Stimulated activated CD8-positive, alpha-beta memory T cell treated with anti-CD3 and anti-CD28 coated beads, Interleukin-12 subunit alpha, Interleukin-12 subunit beta, amount 100 ng/mL, for 4 hours (primary cell): ENCODE data around the gene CRYZ.

Source experiments
- DNase-seq: peaks from one replicate; pipeline ENCODE4 v3.0.0-alpha.2; 2020; ENCODE audit warnings: low read depth

CRYZ gene

GRCh38 chr1:74729741-74730478, 2.9 kb downstream of the CRYZ start:
- DNase-seq: no peak

DNA sequence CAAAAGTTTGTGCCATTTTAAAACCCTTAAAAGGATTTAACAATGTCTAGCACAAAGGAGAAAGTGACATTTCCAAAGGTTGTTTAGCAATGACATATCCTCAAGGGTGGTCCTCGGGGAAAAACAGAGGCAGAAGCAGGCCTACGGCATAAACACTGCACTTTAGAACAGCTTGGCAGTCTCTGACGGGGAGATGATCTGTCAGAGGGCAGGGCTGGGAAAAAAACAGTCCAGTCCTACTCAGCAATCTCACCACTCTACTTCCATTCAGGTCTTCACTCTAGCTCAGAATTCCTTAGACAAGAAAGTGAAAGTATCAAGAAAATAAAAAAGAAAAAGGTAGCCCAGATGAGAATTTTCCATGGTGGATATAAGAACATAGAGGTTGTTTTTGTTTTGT, 4.1 kb downstream of the CRYZ start:
- DNase-seq: no peak

DNA sequence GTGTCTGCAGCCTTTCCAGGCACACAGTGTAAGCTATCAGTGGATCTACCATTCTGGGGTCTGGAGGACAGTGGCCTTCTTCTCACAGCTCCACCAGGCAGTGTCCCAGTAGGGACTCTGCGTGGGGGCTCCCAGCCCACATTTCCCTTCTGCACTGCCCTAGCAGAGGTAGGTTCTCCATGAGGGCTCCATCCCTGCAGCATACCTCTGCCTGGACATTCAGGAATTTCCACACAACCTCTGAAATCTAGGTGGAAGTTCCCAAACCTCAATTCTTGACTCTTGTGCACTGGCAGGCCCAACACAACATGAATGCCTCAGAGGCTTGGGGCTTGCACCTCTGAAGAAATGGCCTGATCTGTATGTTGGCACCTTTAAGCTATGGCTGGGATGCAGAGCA, 6.8 kb downstream of the CRYZ start:
- DNase-seq: no peak

GRCh38 chr1:74717626-74718025, 15.2 kb downstream of the CRYZ start:
- DNase-seq: no peak

GRCh38 chr1:74716822-74717221, 16.0 kb downstream of the CRYZ start:
- DNase-seq: no peak

DNA sequence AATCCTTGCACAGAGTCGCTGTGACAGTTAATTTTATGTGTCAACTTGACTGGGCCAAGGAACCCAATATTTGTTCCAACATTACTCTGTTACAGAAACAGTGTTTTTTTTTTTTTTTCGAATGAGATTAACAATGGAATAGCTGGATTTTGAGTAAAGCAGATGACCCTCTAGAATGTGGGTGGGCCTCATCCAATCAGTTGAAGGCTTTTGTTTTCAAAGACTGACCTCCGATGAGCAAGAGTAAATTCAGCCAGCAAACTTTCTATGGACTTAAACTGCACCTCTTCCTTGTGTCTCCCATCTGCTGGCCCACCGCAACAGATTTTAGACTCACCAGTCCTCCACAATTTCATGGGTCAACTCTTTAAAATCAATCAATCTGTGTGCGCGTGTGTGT, 17.0 kb downstream of the CRYZ start:
- no peak for DNase-seq

DNA sequence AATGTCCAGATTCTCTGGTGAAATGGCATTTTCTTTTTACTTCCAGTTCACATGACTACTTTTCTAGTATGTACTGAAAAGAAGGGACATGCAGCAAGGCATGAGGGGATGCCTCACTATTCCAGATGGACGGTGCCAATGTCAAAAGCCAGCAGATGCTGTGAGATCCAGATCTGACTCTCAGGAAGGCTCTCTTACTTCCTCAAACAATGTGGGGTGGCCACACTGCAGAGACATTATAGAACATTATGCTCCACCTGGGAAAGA, 17.7 kb downstream of the CRYZ start:
- DNase-seq: no peak

- no peak for DNase-seq
Measured at GRCh38 chr1:74714429-74715235, 18.2 kb downstream of the CRYZ start.

DNA sequence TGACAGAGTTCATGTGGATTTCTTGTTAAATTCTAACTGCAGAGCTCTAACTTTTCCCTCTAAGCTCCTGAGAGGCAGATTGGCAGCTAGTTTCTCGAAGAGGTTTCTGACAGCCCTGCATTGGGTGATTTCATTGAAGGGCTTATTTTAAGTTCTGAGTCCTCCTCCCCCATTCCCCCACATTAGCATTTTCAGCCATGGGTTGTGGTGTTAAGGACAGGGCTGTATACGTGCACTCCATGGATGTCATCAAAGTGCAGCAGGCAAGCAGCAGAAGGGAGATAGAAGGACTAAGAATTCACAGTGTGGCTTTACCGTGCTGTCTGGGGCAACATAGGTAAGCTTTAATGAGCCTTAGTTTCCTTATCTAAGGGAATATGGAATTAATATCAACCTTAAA, 19.0 kb downstream of the CRYZ start:
- no peak for DNase-seq

DNA sequence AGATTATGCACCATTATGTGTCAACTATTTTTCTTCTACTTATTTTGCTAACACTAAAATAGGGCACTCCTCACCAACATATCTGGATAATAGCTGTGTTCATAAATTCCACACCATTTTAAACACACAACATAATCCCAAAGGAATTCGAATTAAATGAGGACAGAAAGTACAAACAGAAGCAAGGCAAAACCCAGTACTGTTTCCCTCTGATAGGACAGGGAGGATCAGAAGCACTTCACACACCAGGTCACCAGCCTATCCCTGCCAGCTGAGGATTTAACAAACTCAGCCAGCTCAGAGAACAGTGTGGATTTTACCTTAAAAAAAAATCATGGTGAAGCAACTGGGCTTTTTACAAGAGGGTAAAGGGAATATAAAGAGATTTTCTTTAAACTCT, 20.0 kb downstream of the CRYZ start:
- DNase-seq: no peak

DNA sequence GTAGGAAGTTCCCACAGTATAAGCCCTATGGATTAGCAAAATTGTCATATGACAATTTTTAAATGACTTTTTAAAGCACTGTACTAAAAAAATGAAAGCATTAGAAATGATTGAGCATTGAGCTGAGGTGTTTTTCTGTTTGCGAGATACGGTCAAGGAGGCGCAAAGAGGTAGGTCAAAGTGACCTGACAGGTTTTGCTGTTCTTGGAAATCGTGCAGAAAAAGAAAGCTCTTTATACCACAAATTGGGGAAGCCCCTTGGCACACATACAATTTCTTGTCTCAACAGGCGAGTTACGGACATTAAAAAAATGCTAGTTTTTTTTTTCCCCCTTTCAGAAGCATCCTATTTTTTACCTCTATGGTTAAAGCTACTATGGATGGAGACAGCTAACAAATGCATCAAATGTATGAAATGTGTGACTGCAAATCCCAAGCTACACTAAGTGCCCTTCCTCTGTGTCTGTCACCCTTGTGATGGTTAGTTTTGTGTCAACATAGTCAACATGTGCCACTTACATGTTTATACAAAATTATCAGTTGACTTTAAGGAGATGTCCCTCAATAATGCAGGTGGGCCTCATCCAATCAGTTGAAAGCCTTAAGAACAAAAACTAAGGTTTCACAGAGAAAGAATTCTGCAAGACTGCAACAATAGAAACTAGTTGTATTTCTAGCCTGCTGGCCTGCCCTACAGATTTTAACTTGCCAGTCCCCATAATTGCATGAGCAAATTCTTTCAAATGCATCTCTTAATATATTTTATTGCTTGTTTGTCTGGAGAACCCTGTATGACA, 29.3 kb downstream of the CRYZ start:
- DNase-seq: no peak

DNA sequence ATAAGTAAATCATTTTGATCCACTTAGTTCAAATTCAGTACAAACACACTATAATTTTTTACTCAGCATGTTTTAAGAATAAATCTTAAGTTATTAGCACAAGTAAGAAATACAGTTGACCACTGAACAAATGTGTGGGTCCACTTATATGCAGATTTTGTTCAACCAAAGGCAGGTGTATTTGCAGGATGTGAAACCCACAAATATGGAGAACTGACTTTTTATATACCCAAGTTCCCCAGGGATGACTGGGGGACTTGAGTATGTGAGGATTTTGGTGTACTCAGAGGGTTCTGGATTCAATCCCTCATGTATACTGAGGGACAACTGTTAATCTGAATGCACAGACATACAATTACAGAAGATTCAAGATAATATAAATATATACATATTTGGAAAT, 33.5 kb downstream of the CRYZ start:
- no peak for DNase-seq

- no peak for DNase-seq
Measured at GRCh38 chr1:74697832-74698231, 35.0 kb downstream of the CRYZ start.

GRCh38 chr1:74693473-74693872, 39.4 kb downstream of the CRYZ start:
- no peak for DNase-seq

DNA sequence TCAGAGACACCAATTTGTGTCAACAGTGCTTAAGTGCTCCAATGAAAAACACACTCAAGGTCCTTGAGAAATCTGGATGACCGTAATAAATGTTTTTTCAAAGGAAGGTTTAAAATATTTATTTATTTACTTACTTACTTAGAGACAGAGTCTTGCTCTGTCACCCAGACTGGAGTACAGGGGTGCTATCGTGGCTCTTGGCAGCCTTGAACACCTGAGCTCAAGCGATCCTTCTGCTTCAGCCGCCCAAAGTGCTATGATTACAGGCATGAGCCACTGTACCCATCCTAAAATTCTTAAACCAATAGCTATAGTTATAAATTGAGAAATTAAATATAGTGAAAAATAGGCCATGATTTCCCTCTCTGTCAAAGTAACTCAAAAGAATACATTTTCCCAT, 41.9 kb downstream of the CRYZ start:
- DNase-seq: no peak

DNA sequence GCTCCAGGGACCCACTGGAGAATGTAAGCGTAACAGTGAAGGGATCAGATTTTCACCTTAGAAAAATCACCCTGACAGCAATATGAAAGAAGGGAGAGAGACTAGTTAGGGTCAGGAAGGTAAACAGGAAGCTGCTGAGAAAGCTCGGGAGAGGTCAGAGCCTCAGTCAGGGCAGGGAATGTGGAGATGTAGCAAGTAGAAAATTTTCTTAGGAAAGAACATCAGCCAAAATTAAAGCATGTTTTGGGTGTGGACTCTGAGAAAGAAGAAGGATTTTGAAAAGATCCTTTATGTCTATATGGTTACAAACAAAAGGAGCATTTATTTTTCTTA, 42.5 kb downstream of the CRYZ start:
- no peak for DNase-seq

DNA sequence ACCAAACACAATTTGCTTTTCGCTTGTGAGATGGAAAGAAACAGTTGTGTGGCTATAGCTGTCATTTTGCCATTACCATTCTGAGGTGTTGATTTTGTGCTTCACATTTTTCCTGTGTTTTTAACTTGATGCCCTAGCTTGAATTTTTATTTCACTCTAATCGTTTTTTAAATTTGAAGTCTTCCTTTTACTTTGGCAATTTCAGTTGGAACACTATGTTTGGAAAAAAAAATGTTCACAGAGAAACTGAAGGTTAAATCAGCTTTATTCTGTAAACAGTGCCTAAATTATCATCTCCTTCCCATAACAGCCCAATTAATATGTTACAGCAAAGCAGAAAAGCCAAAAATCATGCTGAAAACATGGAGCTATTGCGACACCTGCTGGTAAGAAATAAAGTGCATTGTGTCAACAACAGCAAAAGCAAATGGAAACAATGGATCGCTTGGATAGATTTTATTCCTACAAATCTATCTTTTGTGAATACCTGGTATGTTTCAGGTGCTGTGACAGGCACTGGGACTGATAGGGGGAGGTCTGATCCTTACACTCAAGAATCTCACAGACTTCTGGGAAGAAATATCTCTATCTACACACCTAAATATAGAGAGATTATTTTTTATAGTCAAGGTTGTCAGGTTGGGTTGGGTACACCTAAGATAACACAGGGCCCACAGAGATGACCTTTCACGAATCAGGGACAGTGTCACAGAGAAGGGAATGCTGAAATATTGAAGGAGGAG, 43.1 kb downstream of the CRYZ start:
- no peak for DNase-seq

GRCh38 chr1:74686928-74687327, 45.9 kb downstream of the CRYZ start:
- no peak for DNase-seq

DNA sequence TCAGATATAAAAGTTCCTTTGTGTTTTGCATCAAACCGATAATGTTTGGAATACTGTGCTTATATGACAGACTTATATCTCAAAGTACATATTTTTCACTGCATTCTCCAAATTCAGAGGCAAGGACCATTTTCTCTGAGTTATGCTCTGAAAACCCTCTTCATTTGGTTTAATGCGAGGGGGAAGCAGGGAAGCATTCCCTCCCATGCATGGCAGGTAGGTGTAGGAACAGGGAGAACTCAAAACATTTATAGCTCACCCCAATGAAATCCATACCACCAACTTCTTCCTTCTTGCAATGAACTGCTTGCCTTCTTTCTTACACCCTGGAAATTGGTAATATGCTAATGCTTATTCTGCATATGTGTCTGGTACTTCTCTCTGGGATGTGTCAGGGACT, 48.5 kb downstream of the CRYZ start:
- no peak for DNase-seq

DNA sequence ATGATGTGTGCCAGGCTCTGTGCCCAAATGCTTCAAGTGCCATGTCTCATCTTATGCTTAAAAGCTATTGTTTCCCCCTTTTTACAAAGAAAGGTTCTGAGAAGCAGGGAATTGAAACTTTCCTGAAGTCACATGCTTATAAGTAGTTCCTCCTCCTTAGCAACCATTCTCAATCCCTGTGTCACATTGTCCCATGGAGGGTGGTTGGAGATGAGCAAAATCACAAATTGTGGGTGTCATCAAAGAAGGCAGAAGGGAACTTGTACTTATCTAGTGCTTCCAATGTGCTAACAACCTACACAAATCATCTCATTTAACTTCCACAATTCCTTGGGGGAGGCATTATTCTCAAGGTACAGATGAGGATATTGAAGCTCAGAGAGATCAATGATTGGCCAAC, 49.2 kb downstream of the CRYZ start:
- DNase-seq: no peak

- no peak for DNase-seq
Measured at GRCh38 chr1:74681851-74682250, 51.0 kb downstream of the CRYZ start.

GRCh38 chr1:74681449-74681848, 51.4 kb downstream of the CRYZ start:
- DNase-seq: no peak

- DNase-seq: no peak
Measured at GRCh38 chr1:74681001-74681400, 51.8 kb downstream of the CRYZ start.
